Middle frontal gyrus (tissue), 1 donor: ENCODE measurements around the gene HERPUD1.
"Not testable (repeated sequence)": the region's sequence is repeated elsewhere in the genome, so short reads cannot be mapped to it uniquely, and the experiment has no call there.

ENCODE experiments used
- DNase-seq: peaks from one replicate; pipeline ENCODE4 v3.0.0-alpha.2; 2015; ENCODE audit warnings: low spot score; ENCODE audit errors: extremely low spot score

The HERPUD1 gene

GRCh38 chr16:56953006-56953405 is 21.1 kb downstream of the HERPUD1 start:
- no peak for DNase-seq

GRCh38 chr16:56956076-56956475 is 24.1 kb downstream of the HERPUD1 start:
- DNase-seq = no peak

GRCh38 chr16:56956756-56957155 is 24.8 kb downstream of the HERPUD1 start:
- no peak for DNase-seq

GRCh38 chr16:56960681-56961281 is 28.8 kb downstream of the HERPUD1 start:
- DNase-seq = no peak

- DNase-seq = no peak
Measured at GRCh38 chr16:56961386-56961785, 29.4 kb downstream of the HERPUD1 start.

- DNase-seq = no peak
Measured at GRCh38 chr16:56961851-56962281, 29.9 kb downstream of the HERPUD1 start, which contains the start of gene CETP. Gene CETP, plus strand, starts transcription at chr16:56961950. Its CDS starts 30 bp downstream, at chr16:56961980.

- DNase-seq = no peak
Measured at GRCh38 chr16:56964243-56965148, 32.6 kb downstream of the HERPUD1 start.

- no peak for DNase-seq
Measured at GRCh38 chr16:56965149-56966092, 33.5 kb downstream of the HERPUD1 start.

GRCh38 chr16:56966093-56966475 is 34.1 kb downstream of the HERPUD1 start:
- no peak for DNase-seq

- no peak for DNase-seq
Measured at GRCh38 chr16:56967733-56968132, 35.8 kb downstream of the HERPUD1 start.

- no peak for DNase-seq
Measured at GRCh38 chr16:56969769-56970168, 37.8 kb downstream of the HERPUD1 start.

GRCh38 chr16:56970934-56971767 is 39.2 kb downstream of the HERPUD1 start:
- DNase-seq = no peak

GRCh38 chr16:56971768-56972043 is 39.8 kb downstream of the HERPUD1 start:
- DNase-seq = no peak

GRCh38 chr16:56972403-56973293 is 40.7 kb downstream of the HERPUD1 start:
- no peak for DNase-seq

GRCh38 chr16:56973294-56973689 is 41.4 kb downstream of the HERPUD1 start:
- DNase-seq = no peak

GRCh38 chr16:56973899-56974298 is 42.0 kb downstream of the HERPUD1 start:
- DNase-seq = not testable (repeated sequence)

GRCh38 chr16:56974549-56975300 is 42.8 kb downstream of the HERPUD1 start:
- no peak for DNase-seq

GRCh38 chr16:56975714-56976113 is 43.8 kb downstream of the HERPUD1 start:
- no peak for DNase-seq

- DNase-seq = no peak
Measured at GRCh38 chr16:56977216-56977615, 45.3 kb downstream of the HERPUD1 start.
